OCI-LY3 (cell line): Measurements from ENCODE around the gene GTPBP6.

ENCODE experiments used
- CTCF ChIP-seq: fragments of 200-600, 300-600 bp; sonication (generic); IDR thresholded peaks from 2 replicates; pipeline ENCODE4 v1.5.1; 2014; ENCODE audit warnings: antibody characterized with exemption, low read length, low read depth
- EZH2phosphoT487 ChIP-seq: fragments of 200-600 bp; shearing (Covaris generic); IDR thresholded peaks from 2 replicates; pipeline ENCODE4 v1.6.1; 2018; ENCODE audit warnings: antibody characterized with exemption, mixed run types, low read depth

- no peak for TF ChIP-seq CTCF
- no peak for TF ChIP-seq EZH2phosphoT487
Observed at GRCh38 chrX:336227-336626, 17.6 kb upstream of the GTPBP6 start.
